ENCODE data around the gene MPPED2.

Gene MPPED2

DNA sequence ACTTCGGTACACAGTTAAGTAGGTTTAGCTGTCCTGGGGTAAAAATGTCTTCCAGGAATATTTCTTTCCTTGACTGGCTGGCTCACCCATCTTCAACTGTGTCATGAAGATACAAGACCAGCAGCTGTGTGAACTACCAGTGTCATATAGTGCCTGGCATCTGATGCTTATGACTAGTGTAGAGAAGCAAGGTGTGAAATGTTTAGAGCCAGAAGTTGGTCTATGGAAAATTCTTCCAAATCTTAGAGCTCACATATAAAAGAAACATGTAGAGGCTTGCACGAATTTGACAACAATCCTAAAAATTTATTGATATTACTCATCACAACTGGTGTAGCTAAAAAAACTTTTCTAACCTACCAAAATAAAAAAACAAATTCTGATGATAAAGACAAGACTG, 208.8 kb downstream of the MPPED2 start:
- H3K4me3 Mint-ChIP-seq = no peak overlapping the region
- H3K4me1 Mint-ChIP-seq = peaks cover 13% of the 10 kb centered on the region
- H3K9me3 Mint-ChIP-seq = no peaks in the 10 kb centered on the region
- no peak overlapping the region for H3K27ac Mint-ChIP-seq
- no peaks in the 10 kb centered on the region for H3K36me3 Mint-ChIP-seq (ENCODE audit: low read depth)
- H3K27me3 Mint-ChIP-seq (ENCODE audit: low read depth) = peaks cover 6% of the 10 kb centered on the region
- TF ChIP-seq CTCF (IDR thresholded peaks at IDR 0.05; ENCODE audit: unreplicated experiment in 3 of 3) = no peak

- Mint-ChIP-seq H3K4me3 (no peak overlapping the region), H3K27me3 (ENCODE audit: low read depth) (peaks cover 3% of the 10 kb centered on the region), H3K9me3 (peaks cover 5% of the 10 kb centered on the region), H3K27ac (no peak overlapping the region), H3K36me3 (ENCODE audit: low read depth) (no peaks in the 10 kb centered on the region), H3K4me1 (peaks cover 3% of the 10 kb centered on the region)
- TF ChIP-seq CTCF (IDR thresholded peaks at IDR 0.05; ENCODE audit: unreplicated experiment in 3 of 3) = no peak
Measured at GRCh38 chr11:30370164-30370563, 216.0 kb downstream of the MPPED2 start.

- Mint-ChIP-seq H3K9me3 (peaks cover 5% of the 10 kb centered on the region), H3K36me3 (ENCODE audit: low read depth) (no peaks in the 10 kb centered on the region), H3K27me3 (ENCODE audit: low read depth) (peaks cover 8% of the 10 kb centered on the region), H3K4me3 (no peak overlapping the region), H3K4me1 (peaks cover 17% of the 10 kb centered on the region), H3K27ac (no peak overlapping the region)
- no peak for TF ChIP-seq CTCF (IDR thresholded peaks at IDR 0.05; ENCODE audit: unreplicated experiment in 3 of 3)
Measured at GRCh38 chr11:30368394-30368793, 217.8 kb downstream of the MPPED2 start.

GRCh38 chr11:30365793-30366517, 220.2 kb downstream of the MPPED2 start:
- Mint-ChIP-seq H3K27ac (peak overlapping the region in 1 of 3 experiments; percentile 17), H3K4me3 (no peak overlapping the region), H3K4me1 (peaks cover 17% of the 10 kb centered on the region), H3K36me3 (ENCODE audit: low read depth) (no peaks in the 10 kb centered on the region), H3K27me3 (ENCODE audit: low read depth) (peaks cover 13% of the 10 kb centered on the region), H3K9me3 (peaks cover 5% of the 10 kb centered on the region)
- no peak for TF ChIP-seq CTCF (IDR thresholded peaks at IDR 0.05; ENCODE audit: unreplicated experiment in 3 of 3)

- H3K36me3 Mint-ChIP-seq (ENCODE audit: low read depth) = no peaks in the 10 kb centered on the region
- peak overlapping the region in 2 of 3 experiments; percentile 2 to 24 for H3K27ac Mint-ChIP-seq
- H3K4me3 Mint-ChIP-seq = no peak overlapping the region
- no peak for TF ChIP-seq CTCF (IDR thresholded peaks at IDR 0.05; ENCODE audit: unreplicated experiment in 3 of 3)
- peaks cover 15% of the 10 kb centered on the region for H3K27me3 Mint-ChIP-seq (ENCODE audit: low read depth)
- peaks cover 17% of the 10 kb centered on the region for H3K4me1 Mint-ChIP-seq
- peaks cover 5% of the 10 kb centered on the region for H3K9me3 Mint-ChIP-seq
Measured at GRCh38 chr11:30364837-30365482, 221.2 kb downstream of the MPPED2 start.

All from nephron (organoid).